Aorta (tissue), 5 donors: ENCODE results near the gene ATP10A. TPM values are rescaled to one million over a fixed set of nuclear protein-coding genes. Genes with fewer than 3 reads are reported as not detected.
"Not testable (repeated sequence)": the region's sequence is repeated elsewhere in the genome, so short reads cannot be mapped to it uniquely, and the experiment has no call there.

Source experiments
- ATAC-seq: fragments of 200-7000 bp; cut with Tn5 transposase; one replicate; pipeline ENCODE4 v1.9.1; 2022; ENCODE audit warnings: moderate library complexity; ENCODE audit not compliant: low FRiP score
- DNase-seq, 2 donors: peaks; one replicate each; pipeline ENCODE4 v3.0.0-alpha.2; 2020
- H3K27ac ChIP-seq, 2 donors: one replicate each; pipeline ENCODE4 v1.5.1; 2013; ENCODE audit warnings: low read length in 2 of 2, mild to moderate bottlenecking in 2 of 2, moderate library complexity in 2 of 2, control low read depth in 1 of 2, inconsistent platforms in 1 of 2, low read depth in 1 of 2
- H3K27me3 ChIP-seq, 2 donors: one replicate each; pipeline ENCODE4 v1.6.1; 2013; ENCODE audit warnings: control low read depth in 1 of 2, low read length in 1 of 2, mild to moderate bottlenecking in 1 of 2, moderate library complexity in 1 of 2; ENCODE audit not compliant: insufficient read depth in 2 of 2, control insufficient read depth in 1 of 2
- H3K36me3 ChIP-seq, 2 donors: one replicate each; pipeline ENCODE4 v1.6.1; 2013; ENCODE audit warnings: control low read depth in 1 of 2, low read length in 1 of 2, mild to moderate bottlenecking in 1 of 2; ENCODE audit not compliant: insufficient read depth in 2 of 2, control insufficient read depth in 1 of 2
- H3K4me1 ChIP-seq, 2 donors: one replicate each; pipeline ENCODE4 v1.6.1; 2013; ENCODE audit warnings: low read length in 2 of 2, control low read depth in 1 of 2, mild to moderate bottlenecking in 1 of 2, moderate library complexity in 1 of 2; ENCODE audit not compliant: insufficient read depth in 2 of 2, control insufficient read depth in 1 of 2
- H3K4me3 ChIP-seq, 2 donors: one replicate each; pipeline ENCODE4 v1.5.1; 2013; ENCODE audit warnings: low read length in 2 of 2, control low read depth in 1 of 2, mild to moderate bottlenecking in 1 of 2
- H3K9me3 ChIP-seq: one replicate; pipeline ENCODE4 v1.6.1; 2013; ENCODE audit warnings: mild to moderate bottlenecking, low read length; ENCODE audit not compliant: control insufficient read depth
- WGBS, 2 donors: extraction: QIAGEN DNeasy Blood & Tissue Kit; methylation state at CpG; one replicate each; pipeline ENCODE4 v1.1.7; 2013; 5-methylcytosine and 5-hydroxymethylcytosine counted together
- intact Hi-C, 2 donors: fragments of 100-400 bp; cut with DNase I; formaldehyde crosslinking; loops; one replicate each; pipeline versions ENCODE4 v1.14.2 to v1.15.0; 2022
- polyA plus RNA-seq, 2 donors: library from polyadenylated mRNA; stranded (reverse); fragments of 200-250 nt; gene quantifications; one replicate each; pipeline ENCODE4 v1.2.3, GENCODE V29; 2013
- total RNA-seq, 2 donors: library from RNA; stranded (reverse); fragmentation: NEBNext Ultra II Directional; extraction: Animal tissue kit (Norgen Biotek cat#: 25700); gene quantifications; one replicate each; pipeline ENCODE4 v1.2.1, GENCODE V29; 2021
- donor health status: healthy with polysubstance abuse.
- donor health status: Bipolar disorder and iron deficiency.
- donor health status: DM: no; HTN: no; CAD: no.
- donor health status: DM: no; HTN: no; CAD: no.
- donor health status: DM: yes; HTN: yes; CAD: no.

ATP10A gene
- total and polyA plus RNA-seq, 4 donors, result 3.6 to 55.0 (median 22.2) TPM

GRCh38 chr15:25767356-25768151 is 95.6 kb downstream of the ATP10A start:
- DNase-seq, result no peak
- Histone ChIP-seq H3K36me3 (no peaks in the 10 kb centered on the region), H3K27me3 (no peaks in the 10 kb centered on the region), H3K4me1 (no peaks in the 10 kb centered on the region), H3K9me3 (no peaks in the 10 kb centered on the region), H3K27ac (no peak overlapping the region), H3K4me3 (no peak overlapping the region)
- intact Hi-C loops, result no loop called here
- 85 to 89% methylated on average over 13 of the region's 13 CpGs for WGBS, 2 donors
- no peak for ATAC-seq

- 96 to 97% methylated on average over 7 of the region's 7 CpGs for WGBS, 2 donors
- no peak overlapping the region for H3K27ac ChIP-seq
- no peak for DNase-seq
- H3K4me3 ChIP-seq, result no peak overlapping the region
- no peaks in the 10 kb centered on the region for H3K36me3 ChIP-seq
- H3K9me3 ChIP-seq, result no peaks in the 10 kb centered on the region
- intact Hi-C loops, result no loop called here
- ATAC-seq, result no peak
- H3K4me1 ChIP-seq, result no peaks in the 10 kb centered on the region
- no peaks in the 10 kb centered on the region for H3K27me3 ChIP-seq
Measured at GRCh38 chr15:25766417-25766816, 96.7 kb downstream of the ATP10A start.

DNA sequence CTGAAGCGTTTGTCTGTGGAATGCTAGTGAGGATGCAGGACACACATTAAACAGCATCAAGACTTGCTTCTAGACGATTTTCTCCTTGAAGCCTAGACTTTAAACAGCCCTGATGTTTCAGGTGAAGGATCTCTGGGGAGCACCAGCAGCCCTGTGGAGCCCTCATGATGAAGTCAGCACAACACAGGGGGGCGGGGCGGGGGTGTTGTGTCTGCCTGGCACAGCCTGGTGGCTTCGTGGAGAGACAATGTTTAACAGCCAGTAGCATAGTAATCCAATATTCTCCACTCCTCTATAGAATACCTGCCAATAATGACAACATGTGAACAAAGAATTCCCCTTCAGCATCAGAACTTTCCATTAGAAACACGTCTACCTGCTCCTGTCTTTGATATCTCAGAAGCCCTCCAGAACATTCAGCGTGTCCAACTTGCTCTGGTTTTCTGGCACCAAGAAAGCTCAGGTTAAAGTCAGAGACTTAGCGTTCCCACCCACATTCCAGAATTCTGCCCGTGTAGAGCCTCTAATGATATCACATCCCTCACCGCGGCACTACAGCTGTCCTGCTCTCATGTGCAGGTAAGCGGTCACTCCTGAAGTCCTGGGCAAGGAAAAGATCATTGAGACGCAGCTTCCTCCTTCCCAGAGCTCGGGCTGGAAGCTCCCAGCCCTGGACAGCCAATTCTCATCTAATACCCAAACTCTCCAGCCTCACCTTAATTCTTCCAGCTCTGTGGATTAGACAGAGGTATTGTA is 98.0 kb downstream of the ATP10A start:
- H3K27me3 ChIP-seq, result no peaks in the 10 kb centered on the region
- ATAC-seq (no peak), DNase-seq (no peak)
- no peak overlapping the region for H3K4me3 ChIP-seq
- WGBS, 2 donors, result 82 to 84% methylated on average over 14 of the region's 14 CpGs
- H3K27ac ChIP-seq, result no peak overlapping the region
- intact Hi-C loops, result no loop called here
- H3K9me3 ChIP-seq, result no peaks in the 10 kb centered on the region
- peaks cover 0 to 2% of the 10 kb centered on the region in 2 donors for H3K4me1 ChIP-seq
- no peaks in the 10 kb centered on the region for H3K36me3 ChIP-seq

- Histone ChIP-seq H3K4me1 (peaks cover 0 to 2% of the 10 kb centered on the region in 2 donors), H3K27me3 (no peaks in the 10 kb centered on the region), H3K4me3 (no peak overlapping the region), H3K27ac (no peak overlapping the region), H3K9me3 (no peaks in the 10 kb centered on the region), H3K36me3 (no peaks in the 10 kb centered on the region)
- DNase-seq, result no peak
- intact Hi-C loops, result no loop called here
- WGBS, 2 donors, result 98% methylated on average over 7 of the region's 7 CpGs
- ATAC-seq, result no peak
Measured at GRCh38 chr15:25763954-25764353, 99.2 kb downstream of the ATP10A start.

GRCh38 chr15:25763331-25763751 is 99.8 kb downstream of the ATP10A start:
- Histone ChIP-seq H3K9me3 (no peaks in the 10 kb centered on the region), H3K4me1 (peaks cover 0 to 2% of the 10 kb centered on the region in 2 donors), H3K36me3 (no peaks in the 10 kb centered on the region), H3K27me3 (no peaks in the 10 kb centered on the region), H3K4me3 (no peak overlapping the region), H3K27ac (no peak overlapping the region)
- intact Hi-C loops, result no loop called here
- ATAC-seq (no peak), DNase-seq (no peak)
- 78 to 79% methylated on average over 4 of the region's 4 CpGs for WGBS, 2 donors

DNA sequence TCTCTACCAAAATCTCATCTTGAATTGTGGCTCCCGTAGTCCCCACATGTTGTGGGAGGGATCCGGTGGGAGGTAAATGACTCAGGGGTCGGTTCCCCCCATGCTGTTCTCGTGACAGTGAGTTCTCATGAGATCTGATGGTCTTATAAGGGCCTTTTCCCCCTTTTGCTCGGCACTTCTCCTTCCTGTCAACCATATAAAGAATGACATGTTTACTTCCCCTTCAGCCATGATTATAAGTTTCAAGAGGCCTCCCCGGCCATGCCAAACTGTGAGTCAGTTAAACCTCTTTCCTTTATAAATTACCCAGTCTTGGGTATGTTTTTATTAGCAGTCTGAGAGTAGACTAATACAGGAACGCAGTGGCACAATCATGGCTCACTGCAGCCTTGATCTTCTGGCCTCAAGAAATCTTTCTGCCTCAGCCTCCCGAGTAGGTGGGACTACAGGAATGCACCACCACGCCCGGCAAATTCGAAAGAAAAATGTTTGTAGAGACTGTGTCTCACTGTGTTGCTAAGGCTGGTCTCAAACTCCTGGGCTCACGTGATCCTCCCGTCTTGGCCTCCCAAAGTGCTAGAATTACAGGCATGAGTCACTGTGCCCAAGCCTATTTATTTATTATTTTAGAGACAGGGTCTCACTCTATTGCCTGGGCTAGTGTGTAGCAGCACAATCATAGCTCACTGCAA is 101.0 kb downstream of the ATP10A start:
- H3K9me3 ChIP-seq, result no peaks in the 10 kb centered on the region
- DNase-seq, result no peak
- H3K4me3 ChIP-seq, result no peak overlapping the region
- WGBS, 2 donors, result 50 to 52% methylated on average over 13 of the region's 13 CpGs
- H3K27me3 ChIP-seq, result no peaks in the 10 kb centered on the region
- peak overlapping the region in 1 of 2 donors; percentile 73 for H3K27ac ChIP-seq
- peaks cover 0 to 2% of the 10 kb centered on the region in 2 donors for H3K4me1 ChIP-seq
- no peak for ATAC-seq
- intact Hi-C loops, result no loop called here
- no peaks in the 10 kb centered on the region for H3K36me3 ChIP-seq

- WGBS, 2 donors, result 95 to 97% methylated on average over 4 of the region's 4 CpGs
Measured at GRCh38 chr15:25759421-25759820, 103.7 kb downstream of the ATP10A start.

GRCh38 chr15:25758612-25759011 is 104.5 kb downstream of the ATP10A start:
- H3K4me1 ChIP-seq, H3K4me3 ChIP-seq, ATAC-seq, DNase-seq, H3K27me3 ChIP-seq, H3K27ac ChIP-seq, H3K36me3 ChIP-seq, H3K9me3 ChIP-seq, intact Hi-C loops: not testable (repeated sequence)
- WGBS, 2 donors, result 96 to 100% methylated on average over 11 of the region's 11 CpGs

More at GRCh38 chr15:25759421-25759820, 103.7 kb downstream of the ATP10A start:
- intact Hi-C loops, result no loop called here
- peaks cover 0 to 2% of the 10 kb centered on the region in 2 donors for H3K4me1 ChIP-seq
- no peaks in the 10 kb centered on the region for H3K9me3 ChIP-seq
- H3K4me3 ChIP-seq, result no peak overlapping the region
- no peaks in the 10 kb centered on the region for H3K27me3 ChIP-seq
- no peak for ATAC-seq
- peak overlapping the region in 1 of 2 donors; percentile 10 for H3K27ac ChIP-seq
- no peaks in the 10 kb centered on the region for H3K36me3 ChIP-seq
- no peak for DNase-seq
